Measurements from ENCODE around the gene CCDC15.

DNA sequence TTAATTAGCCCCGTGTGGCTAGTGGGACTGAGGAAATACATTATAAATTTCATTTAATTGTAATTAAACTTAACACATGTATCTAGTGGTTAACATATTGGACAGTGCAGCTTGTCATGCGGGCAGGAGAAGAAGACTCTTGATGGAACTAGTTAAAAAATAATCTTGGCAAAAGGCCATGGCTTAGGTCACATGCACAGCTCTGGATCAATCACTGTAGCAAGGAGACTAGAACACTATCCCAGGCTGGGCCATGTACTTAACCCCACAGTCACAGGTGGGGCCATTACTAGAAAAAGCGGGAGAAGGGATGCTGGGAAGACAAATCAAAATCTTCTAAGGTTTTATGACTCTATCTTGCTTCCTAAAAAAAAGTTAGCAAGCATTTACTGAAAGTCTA lies 9.4 kb upstream of the CCDC15 start:
- TF ChIP-seq, protein P1, sequence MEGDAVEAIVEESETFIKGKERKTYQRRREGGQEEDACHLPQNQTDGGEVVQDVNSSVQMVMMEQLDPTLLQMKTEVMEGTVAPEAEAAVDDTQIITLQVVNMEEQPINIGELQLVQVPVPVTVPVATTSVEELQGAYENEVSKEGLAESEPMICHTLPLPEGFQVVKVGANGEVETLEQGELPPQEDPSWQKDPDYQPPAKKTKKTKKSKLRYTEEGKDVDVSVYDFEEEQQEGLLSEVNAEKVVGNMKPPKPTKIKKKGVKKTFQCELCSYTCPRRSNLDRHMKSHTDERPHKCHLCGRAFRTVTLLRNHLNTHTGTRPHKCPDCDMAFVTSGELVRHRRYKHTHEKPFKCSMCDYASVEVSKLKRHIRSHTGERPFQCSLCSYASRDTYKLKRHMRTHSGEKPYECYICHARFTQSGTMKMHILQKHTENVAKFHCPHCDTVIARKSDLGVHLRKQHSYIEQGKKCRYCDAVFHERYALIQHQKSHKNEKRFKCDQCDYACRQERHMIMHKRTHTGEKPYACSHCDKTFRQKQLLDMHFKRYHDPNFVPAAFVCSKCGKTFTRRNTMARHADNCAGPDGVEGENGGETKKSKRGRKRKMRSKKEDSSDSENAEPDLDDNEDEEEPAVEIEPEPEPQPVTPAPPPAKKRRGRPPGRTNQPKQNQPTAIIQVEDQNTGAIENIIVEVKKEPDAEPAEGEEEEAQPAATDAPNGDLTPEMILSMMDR (IDR thresholded peaks at IDR 0.05) = no peak
- no peak for TF ChIP-seq EZH2 (IDR thresholded peaks at IDR 0.05; ENCODE audit: borderline replicate concordance, insufficient read depth, low read depth, low read length, poor library complexity, severe bottlenecking)

Measured in B cell (primary cell).